HepG2 (cell line): ENCODE results near the gene ACTR1B. TPM values are rescaled to one million over a fixed set of nuclear protein-coding genes. Genes with fewer than 3 reads are reported as not detected.

Source experiments
- AGO2 ChIP-seq: fragments of 200-400 bp; formaldehyde crosslinking; optimal IDR thresholded peaks from 2 replicates; pipeline ENCODE3; 2017; ENCODE audit warnings: mild to moderate bottlenecking, low read depth, low read length, moderate library complexity
- ARNT ChIP-seq: fragments of 450-650 bp; IDR thresholded peaks from 2 replicates; pipeline ENCODE4 v1.6.1; 2017
- CCDC6 ChIP-seq: sonication (generic); formaldehyde crosslinking; IDR thresholded peaks from 2 replicates; pipeline ENCODE4 v1.8.1; 2022; ENCODE audit warnings: mild to moderate bottlenecking, missing genetic modification reagents, moderate library complexity
- E2F1 ChIP-seq: sonication (generic); formaldehyde crosslinking; IDR thresholded peaks from 2 replicates; pipeline ENCODE4 v1.5.0; 2020; ENCODE audit warnings: missing genetic modification reagents
- EHMT2 ChIP-seq: fragments of 200-600 bp; sonication (generic); IDR thresholded peaks from 2 replicates; pipeline ENCODE4 v1.7.0; 2017; ENCODE audit warnings: antibody characterized with exemption, low read depth, low read length, borderline replicate concordance
- GFI1 ChIP-seq: sonication (generic); formaldehyde crosslinking; IDR thresholded peaks from 2 replicates; pipeline ENCODE4 v1.5.0; 2020; ENCODE audit warnings: missing genetic modification reagents, mild to moderate bottlenecking, borderline replicate concordance
- KDM5B ChIP-seq: sonication (generic); formaldehyde crosslinking; IDR thresholded peaks from 2 replicates; pipeline ENCODE4 v1.4.0; 2020; ENCODE audit warnings: missing genetic modification reagents, mild to moderate bottlenecking, borderline replicate concordance
- MED13 ChIP-seq: sonication (generic); formaldehyde crosslinking; IDR thresholded peaks from 2 replicates; pipeline ENCODE4 v1.5.0; 2020; ENCODE audit warnings: missing genetic modification reagents
- NCOA2 ChIP-seq: sonication (generic); formaldehyde crosslinking; IDR thresholded peaks from 2 replicates; pipeline ENCODE4 v1.8.0; 2022; ENCODE audit warnings: inconsistent platforms
- RFX1 ChIP-seq: fragments of 450-650 bp; IDR thresholded peaks from 2 replicates; pipeline ENCODE4 v1.6.1; 2017
- RFXANK ChIP-seq: IDR thresholded peaks from 2 replicates; pipeline ENCODE4 v1.6.1; 2016
- SMARCE1 ChIP-seq: fragments of 450-650 bp; IDR thresholded peaks from 2 replicates; pipeline ENCODE4 v1.6.1; 2017; ENCODE audit warnings: borderline replicate concordance
- SP4 ChIP-seq: sonication (generic); formaldehyde crosslinking; IDR thresholded peaks from 2 replicates; pipeline ENCODE4 v1.8.1; 2023; ENCODE audit warnings: mild to moderate bottlenecking, missing genetic modification reagents
- SRY ChIP-seq: sonication (generic); formaldehyde crosslinking; IDR thresholded peaks from 2 replicates; pipeline ENCODE4 v1.8.0; 2022; ENCODE audit warnings: mild to moderate bottlenecking, missing genetic modification reagents
- ZFP90 ChIP-seq: sonication (generic); formaldehyde crosslinking; IDR thresholded peaks from 2 replicates; pipeline ENCODE4 v1.8.0; 2022; ENCODE audit warnings: missing genetic modification reagents, mild to moderate bottlenecking, inconsistent platforms, borderline replicate concordance
- ZFP91 ChIP-seq: sonication (generic); formaldehyde crosslinking; IDR thresholded peaks from 2 replicates; pipeline ENCODE4 v1.9.0; 2022; ENCODE audit warnings: missing genetic modification reagents, mild to moderate bottlenecking, borderline replicate concordance
- ZNF44 ChIP-seq: sonication (generic); formaldehyde crosslinking; IDR thresholded peaks from 2 replicates; pipeline ENCODE4 v1.5.1; 2020; ENCODE audit warnings: mild to moderate bottlenecking, missing genetic modification reagents
- ZNF720 ChIP-seq: sonication (generic); formaldehyde crosslinking; IDR thresholded peaks from 2 replicates; pipeline ENCODE4 v1.4.0; 2020; ENCODE audit warnings: missing genetic modification reagents
- ZNF747 ChIP-seq: sonication (generic); formaldehyde crosslinking; IDR thresholded peaks from 2 replicates; pipeline ENCODE4 v1.8.1; 2023; ENCODE audit warnings: missing genetic modification reagents, mild to moderate bottlenecking, borderline replicate concordance
- ZNF761 ChIP-seq: sonication (generic); formaldehyde crosslinking; conservative IDR thresholded peaks from 2 replicates; pipeline ENCODE4 v1.4.0; 2020; ENCODE audit warnings: mild to moderate bottlenecking, missing genetic modification reagents
- ZNF800 ChIP-seq: sonication (generic); formaldehyde crosslinking; IDR thresholded peaks from 2 replicates; pipeline ENCODE4 v1.4.0; 2020; ENCODE audit warnings: missing genetic modification reagents
- polyA plus RNA-seq, 8 experiments: library from polyadenylated mRNA; depleted of rRNA in 3 of 8; stranded (reverse) in 7 of 8; unstranded in 1 of 8; fragments of >200 nt; fragmentation: Illumina TruSeq in 4 of 8; extraction: Trizol in 4 of 8; gene quantifications; 2 replicates each; pipeline versions ENCODE4 v1.2.1 to v1.2.3, GENCODE V29; 2011 to 2016; ENCODE audit warnings: low read depth in 4 of 8, missing spikeins in 1 of 8, mixed read lengths in 1 of 8; ENCODE audit not compliant: insufficient read depth in 1 of 8
- total RNA-seq, 5 experiments: library from RNA; depleted of rRNA; stranded (reverse); fragments of >200 nt; fragmentation: Illumina TruSeq; extraction: Trizol; gene quantifications; 2 replicates each; pipeline ENCODE4 v1.2.3, GENCODE V29; 2016; ENCODE audit warnings: low read depth in 1 of 5
- TF ChIP-seq, protein P1 (sequence below): sonication (generic); formaldehyde crosslinking; IDR thresholded peaks from 2 replicates; pipeline ENCODE4 v1.4.0; 2020; ENCODE audit warnings: mild to moderate bottlenecking, missing genetic modification reagents, borderline replicate concordance

The ACTR1B gene
- total and polyA plus RNA-seq, 2 of the 13 experiments (the other 11 are each of a cell fraction or from before 2014, with no cell fraction given): 61.7 to 76.7 TPM

GRCh38 chr2:97660775-97661389, 3.0 kb downstream of the ACTR1B start (continued):
- no peak for TF ChIP-seq ZNF747 (CRISPR knock-in tag)
- TF ChIP-seq RFX1: no peak
- no peak for TF ChIP-seq ZNF761 (CRISPR knock-in tag)
- no peak for TF ChIP-seq GFI1 (CRISPR knock-in tag)
- TF ChIP-seq MED13 (CRISPR knock-in tag): no peak
- no peak for TF ChIP-seq ZNF44 (CRISPR knock-in tag)
- TF ChIP-seq RFXANK: no peak
- no peak for TF ChIP-seq SMARCE1
- TF ChIP-seq ZFP90 (CRISPR knock-in tag): no peak
- TF ChIP-seq ZNF800 (CRISPR knock-in tag): no peak
- 0 out of 2 replicates have a peak, but pooled peaks have one; percentile 44 for TF ChIP-seq KDM5B (CRISPR knock-in tag)
- no peak for TF ChIP-seq EHMT2
- TF ChIP-seq SP4 (CRISPR knock-in tag): no peak
- no peak for TF ChIP-seq SRY (CRISPR knock-in tag)
- no peak for TF ChIP-seq CCDC6 (CRISPR knock-in tag)
- TF ChIP-seq, protein P1, sequence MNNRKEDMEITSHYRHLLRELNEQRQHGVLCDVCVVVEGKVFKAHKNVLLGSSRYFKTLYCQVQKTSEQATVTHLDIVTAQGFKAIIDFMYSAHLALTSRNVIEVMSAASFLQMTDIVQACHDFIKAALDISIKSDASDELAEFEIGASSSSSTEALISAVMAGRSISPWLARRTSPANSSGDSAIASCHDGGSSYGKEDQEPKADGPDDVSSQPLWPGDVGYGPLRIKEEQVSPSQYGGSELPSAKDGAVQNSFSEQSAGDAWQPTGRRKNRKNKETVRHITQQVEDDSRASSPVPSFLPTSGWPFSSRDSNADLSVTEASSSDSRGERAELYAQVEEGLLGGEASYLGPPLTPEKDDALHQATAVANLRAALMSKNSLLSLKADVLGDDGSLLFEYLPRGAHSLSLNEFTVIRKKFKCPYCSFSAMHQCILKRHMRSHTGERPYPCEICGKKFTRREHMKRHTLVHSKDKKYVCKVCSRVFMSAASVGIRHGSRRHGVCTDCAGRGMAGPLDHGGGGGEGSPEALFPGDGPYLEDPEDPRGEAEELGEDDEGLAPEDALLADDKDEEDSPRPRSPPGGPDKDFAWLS (CRISPR knock-in tag): no peak
- TF ChIP-seq ZFP91 (CRISPR knock-in tag): 0 out of 2 replicates have a peak, but pooled peaks have one; percentile 4
- TF ChIP-seq NCOA2 (CRISPR knock-in tag): no peak
- no peak for TF ChIP-seq ARNT
- no peak for TF ChIP-seq E2F1 (CRISPR knock-in tag)
- no peak for TF ChIP-seq ZNF720 (CRISPR knock-in tag)
- peak; percentile 67 for TF ChIP-seq AGO2
